ENCODE measurements around the gene EMC9. TPM values are rescaled to one million over a fixed set of nuclear protein-coding genes. Genes with fewer than 3 reads are reported as not detected.
A peak's percentile ranks its signal among the peaks of the same experiment; 100 is the strongest.

EMC9 gene
- polyA plus RNA-seq, 1 donor (not counting 4 experiments of a cell fraction or from before 2014, with no cell fraction given) = 11.0 TPM

DNA sequence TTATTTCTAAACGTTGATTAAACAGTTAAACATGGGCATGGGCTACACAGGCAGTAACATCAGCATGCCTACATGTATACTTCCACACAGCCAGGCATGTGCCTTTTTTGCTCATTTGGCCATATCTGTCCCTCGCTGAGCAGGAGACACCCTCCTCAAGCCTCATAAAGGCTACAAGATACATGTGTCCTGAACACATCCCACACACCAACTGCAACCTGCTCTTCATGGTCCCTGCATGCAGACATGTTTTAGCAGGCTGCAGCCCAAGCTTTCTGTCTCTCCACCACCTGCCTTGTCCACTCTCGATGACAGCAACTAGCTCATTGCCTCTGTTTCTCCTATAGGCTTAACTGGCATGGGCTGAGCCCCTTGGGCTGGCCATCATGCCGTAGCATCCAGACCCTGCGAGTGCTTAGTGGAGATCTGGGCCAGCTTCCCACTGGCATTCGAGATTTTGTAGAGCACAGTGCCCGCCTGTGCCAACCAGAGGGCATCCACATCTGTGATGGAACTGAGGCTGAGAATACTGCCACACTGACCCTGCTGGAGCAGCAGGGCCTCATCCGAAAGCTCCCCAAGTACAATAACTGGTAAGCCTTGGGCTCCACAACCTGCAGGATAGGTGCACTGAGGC is 44.7 kb downstream of the EMC9 start:
- Histone ChIP-seq H3K36me3 (ENCODE audit: control insufficient read depth in 2 of 2, extremely low read depth in 1 of 2, insufficient read depth in 2 of 2, low read length in 2 of 2) (peaks cover 2 to 20% of the 10 kb centered on the region in 2 experiments), H3K4me3 (ENCODE audit: control insufficient read depth in 2 of 3, extremely low read depth in 1 of 3, insufficient read depth in 2 of 3, low read depth in 1 of 3, low read length in 3 of 3) (no peak overlapping the region), H3K9ac (ENCODE audit: control insufficient read depth, extremely low read depth, insufficient read depth, low read length) (no peak overlapping the region), H3K27ac (ENCODE audit: control insufficient read depth, insufficient read depth, low read length) (no peak overlapping the region), H2AFZ (ENCODE audit: control insufficient read depth, low read length) (no peak overlapping the region), H3K4me1 (ENCODE audit: control insufficient read depth, extremely low read depth, insufficient read depth, low read length) (peaks cover 17% of the 10 kb centered on the region), H3K9me3 (ENCODE audit: control insufficient read depth, low read depth, low read length) (no peaks in the 10 kb centered on the region), H3K4me2 (ENCODE audit: control insufficient read depth, extremely low read depth, insufficient read depth, low read depth, low read length) (no peak overlapping the region), H4K20me1 (ENCODE audit: control insufficient read depth, extremely low read depth, insufficient read depth, low read length) (no peaks in the 10 kb centered on the region), H3K79me2 (ENCODE audit: control insufficient read depth, insufficient read depth, low read length) (peaks cover 2% of the 10 kb centered on the region), H3K27me3 (ENCODE audit: control insufficient read depth, extremely low read depth, insufficient read depth, low read length) (no peaks in the 10 kb centered on the region), H3K9me1 (ENCODE audit: control insufficient read depth, extremely low read depth, insufficient read depth, low read length) (no peaks in the 10 kb centered on the region)
- no peak for TF ChIP-seq EZH2 (IDR thresholded peaks at IDR 0.05; ENCODE audit: low read length)
- TF ChIP-seq, protein P1, sequence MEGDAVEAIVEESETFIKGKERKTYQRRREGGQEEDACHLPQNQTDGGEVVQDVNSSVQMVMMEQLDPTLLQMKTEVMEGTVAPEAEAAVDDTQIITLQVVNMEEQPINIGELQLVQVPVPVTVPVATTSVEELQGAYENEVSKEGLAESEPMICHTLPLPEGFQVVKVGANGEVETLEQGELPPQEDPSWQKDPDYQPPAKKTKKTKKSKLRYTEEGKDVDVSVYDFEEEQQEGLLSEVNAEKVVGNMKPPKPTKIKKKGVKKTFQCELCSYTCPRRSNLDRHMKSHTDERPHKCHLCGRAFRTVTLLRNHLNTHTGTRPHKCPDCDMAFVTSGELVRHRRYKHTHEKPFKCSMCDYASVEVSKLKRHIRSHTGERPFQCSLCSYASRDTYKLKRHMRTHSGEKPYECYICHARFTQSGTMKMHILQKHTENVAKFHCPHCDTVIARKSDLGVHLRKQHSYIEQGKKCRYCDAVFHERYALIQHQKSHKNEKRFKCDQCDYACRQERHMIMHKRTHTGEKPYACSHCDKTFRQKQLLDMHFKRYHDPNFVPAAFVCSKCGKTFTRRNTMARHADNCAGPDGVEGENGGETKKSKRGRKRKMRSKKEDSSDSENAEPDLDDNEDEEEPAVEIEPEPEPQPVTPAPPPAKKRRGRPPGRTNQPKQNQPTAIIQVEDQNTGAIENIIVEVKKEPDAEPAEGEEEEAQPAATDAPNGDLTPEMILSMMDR (optimal IDR thresholded peaks at IDR 0.05 in 1 of 3, IDR thresholded peaks at IDR 0.05 in 1 of 3, conservative IDR thresholded peaks at IDR 0.05 in 1 of 3; ENCODE audit: extremely low read depth in 1 of 3, insufficient read depth in 2 of 3, low read length in 3 of 3) = no peak
- dilution Hi-C loops (cut with MboI; ENCODE audit: extremely low pct_ligation_motif_present, low sequenced_read_pairs) = no loop called here
- DNase-seq (ENCODE audit: low read depth, low spot score) (no peak), FAIRE-seq (no peak)

DNA sequence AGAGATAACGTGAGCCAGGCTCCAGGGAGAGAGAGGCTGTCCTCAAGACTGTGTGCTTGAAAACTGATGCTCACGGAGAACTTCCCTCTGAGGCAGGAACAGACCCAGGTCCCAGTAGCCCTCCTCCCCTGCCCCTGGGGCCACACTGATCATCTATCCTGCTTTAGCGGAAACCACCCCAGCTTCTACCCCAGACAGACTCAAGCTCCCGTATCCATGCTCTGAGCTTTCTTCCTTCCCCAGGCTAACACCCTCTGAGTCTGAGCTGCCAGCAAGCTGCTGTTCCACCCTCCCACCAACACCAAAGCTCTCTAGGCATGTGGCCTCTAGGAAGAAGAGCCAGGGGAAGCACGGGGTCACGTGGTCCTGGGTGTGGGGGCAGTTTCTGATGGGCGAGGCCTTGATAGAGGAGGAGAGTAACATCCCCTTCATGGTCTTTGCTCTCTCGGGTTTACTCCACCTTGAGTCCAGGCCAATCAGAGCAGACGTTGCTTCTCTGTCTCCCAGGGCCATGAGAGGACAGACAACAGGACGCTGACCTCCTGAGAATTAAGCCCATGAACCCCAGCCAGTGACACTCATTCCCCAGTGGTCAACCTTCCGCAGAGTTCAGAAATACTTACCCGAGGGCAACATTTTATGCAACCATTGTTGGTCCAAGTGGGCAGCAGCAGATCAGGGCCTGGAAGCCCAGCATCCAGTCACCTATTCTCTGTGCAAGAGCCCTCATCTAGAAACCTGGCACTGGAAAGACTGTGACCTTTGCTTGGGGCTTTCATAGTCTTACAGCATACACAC is 45.9 kb downstream of the EMC9 start:
- H3K4me3 ChIP-seq (ENCODE audit: control insufficient read depth in 2 of 3, extremely low read depth in 1 of 3, insufficient read depth in 2 of 3, low read depth in 1 of 3, low read length in 3 of 3) = peak overlapping the region; percentile 62 to 70 (median 67)
- DNase-seq (ENCODE audit: low read depth, low spot score) = no peak
- peak overlapping the region; percentile 85 for H3K4me2 ChIP-seq (ENCODE audit: control insufficient read depth, extremely low read depth, insufficient read depth, low read depth, low read length)
- peak overlapping the region; percentile 87 for H3K9ac ChIP-seq (ENCODE audit: control insufficient read depth, extremely low read depth, insufficient read depth, low read length)
- peak overlapping the region; percentile 66 for H3K27ac ChIP-seq (ENCODE audit: control insufficient read depth, insufficient read depth, low read length)
- peak overlapping the region; percentile 84 for H2AFZ ChIP-seq (ENCODE audit: control insufficient read depth, low read length)
- no peaks in the 10 kb centered on the region for H4K20me1 ChIP-seq (ENCODE audit: control insufficient read depth, extremely low read depth, insufficient read depth, low read length)
- TF ChIP-seq, protein P1 (optimal IDR thresholded peaks at IDR 0.05 in 1 of 3, IDR thresholded peaks at IDR 0.05 in 1 of 3, conservative IDR thresholded peaks at IDR 0.05 in 1 of 3; ENCODE audit: extremely low read depth in 1 of 3, insufficient read depth in 2 of 3, low read length in 3 of 3) = no peak
- no peak for TF ChIP-seq EZH2 (IDR thresholded peaks at IDR 0.05; ENCODE audit: low read length)
- no peaks in the 10 kb centered on the region for H3K9me3 ChIP-seq (ENCODE audit: control insufficient read depth, low read depth, low read length)
- peaks cover 2% of the 10 kb centered on the region for H3K79me2 ChIP-seq (ENCODE audit: control insufficient read depth, insufficient read depth, low read length)
- dilution Hi-C loops (cut with MboI; ENCODE audit: extremely low pct_ligation_motif_present, low sequenced_read_pairs) = no loop called here
- no peaks in the 10 kb centered on the region for H3K9me1 ChIP-seq (ENCODE audit: control insufficient read depth, extremely low read depth, insufficient read depth, low read length)
- no peak for FAIRE-seq
- H3K27me3 ChIP-seq (ENCODE audit: control insufficient read depth, extremely low read depth, insufficient read depth, low read length) = no peaks in the 10 kb centered on the region
- H3K4me1 ChIP-seq (ENCODE audit: control insufficient read depth, extremely low read depth, insufficient read depth, low read length) = peaks cover 17% of the 10 kb centered on the region
- peaks cover 2 to 16% of the 10 kb centered on the region in 2 experiments for H3K36me3 ChIP-seq (ENCODE audit: control insufficient read depth in 2 of 2, extremely low read depth in 1 of 2, insufficient read depth in 2 of 2, low read length in 2 of 2)
